H1 (cell line): ENCODE data around the gene METRN. TPM values are rescaled to one million over a fixed set of nuclear protein-coding genes. Genes with fewer than 3 reads are reported as not detected.

ENCODE experiments used
- GABPA ChIP-seq: IDR thresholded peaks from 2 replicates; pipeline ENCODE4 v1.6.1; 2011; ENCODE audit warnings: mild to moderate bottlenecking, low read length, moderate library complexity, borderline replicate concordance; ENCODE audit not compliant: insufficient read depth
- NANOG ChIP-seq: IDR thresholded peaks from 2 replicates; pipeline ENCODE4 v1.6.1; 2011; ENCODE audit warnings: low read length, low read depth, mild to moderate bottlenecking, inconsistent platforms; ENCODE audit not compliant: insufficient read depth, poor library complexity, severe bottlenecking
- SP4 ChIP-seq: IDR thresholded peaks from 2 replicates; pipeline ENCODE4 v1.6.1; 2012; ENCODE audit warnings: low read length, inconsistent platforms
- SUZ12 ChIP-seq: fragments of 200-600 bp; sonication (generic); IDR thresholded peaks from 2 replicates; pipeline ENCODE4 v1.6.1; 2012; ENCODE audit warnings: mild to moderate bottlenecking, inconsistent platforms, low read length, moderate library complexity, mixed read lengths
- polyA plus RNA-seq, 7 experiments: library from polyadenylated mRNA; depleted of rRNA in 3 of 7; stranded (reverse) in 5 of 7; unstranded in 2 of 7; fragments of >200 nt in 5 of 7; fragments of 200-250 nt in 2 of 7; gene quantifications; 1 replicate in 5 of 7; 2 replicates in 1 of 7; 4 replicates in 1 of 7; pipeline versions ENCODE4 v1.2.1 to v1.2.3, GENCODE V29; 2011 to 2013; ENCODE audit warnings: missing spikeins in 2 of 7, mixed read lengths in 2 of 7
- total RNA-seq: library from RNA; stranded (reverse); fragmentation: NEBNext Ultra II Directional; extraction: Animal tissue kit (Norgen Biotek cat#: 25700); gene quantifications from 2 replicates; pipeline ENCODE4 v1.2.1, GENCODE V29; 2021

The METRN gene
- total and polyA plus RNA-seq, 2 of the 8 experiments (the other 6 are each of a cell fraction or from before 2014, with no cell fraction given), result 18.7 to 25.8 TPM

- TF ChIP-seq GABPA (no peak), SUZ12 (no peak), NANOG (no peak), SP4 (no peak)
Observed at GRCh38 chr16:708019-708418, 6.9 kb upstream of the METRN start (continued).
